Subcutaneous adipose tissue (tissue), 4 donors: ENCODE measurements around the gene S100A1. TPM values are rescaled to one million over a fixed set of nuclear protein-coding genes. Genes with fewer than 3 reads are reported as not detected.

Experiments
- CTCF ChIP-seq: fragments of 450-650 bp; IDR thresholded peaks from one replicate; pipeline ENCODE4 v1.5.1; 2016; ENCODE audit warnings: low read depth, mild to moderate bottlenecking, control low read depth, antibody characterized with exemption, moderate library complexity
- total RNA-seq, 4 donors: library from RNA; depleted of rRNA; stranded (reverse); fragments of >200 nt; gene quantifications; one replicate each; pipeline ENCODE4 v1.1.0, GENCODE V29; 2016

S100A1 gene
- total RNA-seq, 4 donors from 2014 or later, result 0.66 to 132 (median 17.2) TPM

- no peak for TF ChIP-seq CTCF
Observed at GRCh38 chr1:153588482-153588881, 39.8 kb upstream of the S100A1 start.

GRCh38 chr1:153592748-153593147 is 35.5 kb upstream of the S100A1 start:
- TF ChIP-seq CTCF, result no peak

GRCh38 chr1:153597206-153597605 is 31.0 kb upstream of the S100A1 start:
- TF ChIP-seq CTCF, result no peak

GRCh38 chr1:153598309-153599172 is 29.7 kb upstream of the S100A1 start:
- no peak for TF ChIP-seq CTCF

GRCh38 chr1:153599847-153600246 is 28.4 kb upstream of the S100A1 start:
- no peak for TF ChIP-seq CTCF

- no peak for TF ChIP-seq CTCF
Observed at GRCh38 chr1:153602749-153603148, 25.5 kb upstream of the S100A1 start.

- no peak for TF ChIP-seq CTCF
Observed at GRCh38 chr1:153606194-153606593, 22.0 kb upstream of the S100A1 start.
